ENCODE results near the gene ZKSCAN2. TPM values are rescaled to one million over a fixed set of nuclear protein-coding genes. Genes with fewer than 3 reads are reported as not detected.

ZKSCAN2 gene
- total RNA-seq, 1 donor = 7.3 TPM

DNA sequence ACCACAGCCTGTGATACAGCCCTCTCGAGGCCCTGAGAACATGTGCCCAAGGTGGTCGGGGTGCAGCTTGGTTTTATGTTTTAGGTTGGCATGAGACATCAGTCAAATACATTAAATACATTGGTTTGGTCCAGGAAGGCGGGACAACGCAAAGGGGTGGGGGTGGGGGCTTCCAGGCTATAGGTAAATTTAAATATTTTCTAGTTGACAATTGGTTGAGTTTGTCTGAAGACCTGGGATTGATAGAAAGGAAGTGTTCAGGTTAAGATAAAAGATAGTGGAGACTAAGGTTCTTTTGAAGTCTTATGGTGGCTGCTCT is 1.2 kb upstream of the ZKSCAN2 start:
- DNase-seq (ENCODE audit: low read depth) = no peak
- peak overlapping the region; percentile 77 for H3K4me3 ChIP-seq (ENCODE audit: low read depth, low read length)
- no peak for TF ChIP-seq CTCF (IDR thresholded peaks at IDR 0.05; ENCODE audit: insufficient read depth, low read length)

DNA sequence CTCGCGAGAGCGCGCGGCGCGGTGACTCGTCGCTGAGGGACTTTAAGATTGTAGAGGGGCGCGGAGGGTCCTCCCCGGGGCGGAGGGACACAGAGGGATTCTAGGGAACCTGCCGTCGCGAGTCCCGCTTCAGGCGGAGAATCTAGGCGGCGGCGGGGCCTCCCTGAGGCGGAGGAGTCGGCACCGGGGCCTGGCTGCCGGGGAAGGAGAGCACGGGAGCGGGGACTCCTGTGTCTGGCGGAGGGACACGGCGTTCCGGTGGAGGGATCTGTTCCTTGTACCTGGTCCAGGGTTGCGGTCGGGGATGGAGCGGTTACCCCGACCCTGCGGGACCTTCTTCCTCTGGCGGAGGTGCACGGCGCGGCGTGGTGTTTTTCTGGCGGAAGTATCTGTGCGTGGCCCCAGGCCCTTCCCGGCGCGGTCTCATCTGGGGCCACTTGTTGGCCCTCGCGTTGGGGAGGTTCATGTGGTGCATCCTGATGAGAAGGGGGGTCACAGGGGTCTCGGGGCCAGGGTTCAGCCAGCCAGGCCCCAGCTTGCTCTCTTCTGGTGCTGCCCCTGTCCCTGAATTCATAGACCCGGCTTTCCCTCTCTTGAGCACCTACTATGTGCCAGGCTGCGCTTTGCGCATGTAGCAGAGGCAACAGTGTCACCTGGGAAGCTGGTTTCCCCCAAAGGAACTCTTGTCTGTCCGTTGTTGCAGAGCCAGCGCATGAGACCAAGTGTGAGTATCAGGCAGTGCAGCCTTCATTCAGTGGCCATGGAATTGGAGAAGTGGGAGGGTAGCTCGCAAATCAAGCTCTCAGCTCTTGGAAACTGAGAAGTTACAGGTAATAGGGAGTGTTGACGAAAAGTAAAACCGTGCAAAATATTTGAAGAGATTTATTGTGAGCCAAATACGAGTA is 563 bp upstream of the ZKSCAN2 start:
- TF ChIP-seq CTCF (IDR thresholded peaks at IDR 0.05; ENCODE audit: insufficient read depth, low read length) = no peak

DNA sequence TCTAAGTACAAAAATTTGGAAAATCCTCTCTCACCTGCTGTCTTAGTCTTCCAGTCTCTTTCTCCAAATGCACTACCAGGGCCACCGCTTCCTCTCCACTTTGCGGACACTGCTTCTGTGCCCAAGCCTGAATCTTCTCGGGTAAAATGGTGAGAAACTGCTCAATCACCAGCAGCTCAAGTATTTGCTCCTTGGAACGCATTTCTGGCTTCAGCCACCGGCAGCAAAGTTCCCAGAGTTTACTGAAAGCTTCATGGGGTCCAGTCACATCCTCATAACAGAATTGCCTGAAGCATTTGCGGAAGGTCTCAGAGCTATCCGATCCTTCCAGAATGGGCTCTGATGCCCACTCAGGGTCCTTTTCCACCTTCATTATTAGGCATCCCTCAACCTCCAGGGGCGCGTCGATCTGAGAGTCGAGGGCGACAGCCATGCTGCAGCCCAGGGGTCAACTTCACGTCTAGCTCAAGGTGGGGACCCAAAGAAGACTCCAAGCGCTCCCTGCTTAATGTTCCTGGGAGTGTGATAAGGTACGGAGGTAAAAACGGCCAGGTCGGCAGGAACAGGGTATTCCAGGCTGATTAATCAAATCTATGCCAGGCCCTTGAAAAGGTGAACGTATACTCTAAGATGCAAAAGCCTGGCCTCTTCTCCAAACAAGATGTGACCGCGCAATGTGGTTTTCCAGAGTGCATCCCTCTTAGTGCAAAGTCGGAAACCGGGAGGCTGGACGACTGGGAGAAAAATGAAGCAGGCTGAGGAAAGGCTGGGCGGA is 763 bp downstream of the ZKSCAN2 start:
- peak; percentile 34 for TF ChIP-seq CTCF (IDR thresholded peaks at IDR 0.05; ENCODE audit: insufficient read depth, low read length)
- H3K4me3 ChIP-seq (ENCODE audit: low read depth, low read length) = peak overlapping the region; percentile 81
- DNase-seq (ENCODE audit: low read depth) = peak; percentile 16

More for the DNA sequence above, 563 bp upstream of the ZKSCAN2 start:
- peak; percentile 86 for DNase-seq (ENCODE audit: low read depth)
- peak overlapping the region; percentile 77 for H3K4me3 ChIP-seq (ENCODE audit: low read depth, low read length)

DNA sequence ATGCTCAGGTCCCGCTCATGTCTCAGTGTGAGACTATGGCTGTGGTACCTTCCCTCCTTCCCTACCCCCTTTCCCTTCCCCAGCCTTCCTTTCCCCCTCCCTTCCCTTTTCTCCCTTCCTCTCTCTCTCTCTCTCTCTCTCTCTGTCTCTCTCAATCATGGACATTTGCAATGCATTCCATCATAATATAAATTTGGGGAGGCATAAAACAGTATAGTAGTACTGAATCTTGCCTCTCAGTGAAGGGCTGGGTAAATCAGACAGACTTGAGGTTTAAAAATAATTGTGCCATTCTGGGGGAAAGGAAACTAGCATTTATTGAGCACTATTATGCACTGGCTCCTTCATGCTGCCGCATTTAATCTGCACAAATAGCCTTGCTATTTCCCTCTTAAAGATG is 4.3 kb downstream of the ZKSCAN2 start:
- TF ChIP-seq CTCF (IDR thresholded peaks at IDR 0.05; ENCODE audit: insufficient read depth, low read length) = no peak

DNA sequence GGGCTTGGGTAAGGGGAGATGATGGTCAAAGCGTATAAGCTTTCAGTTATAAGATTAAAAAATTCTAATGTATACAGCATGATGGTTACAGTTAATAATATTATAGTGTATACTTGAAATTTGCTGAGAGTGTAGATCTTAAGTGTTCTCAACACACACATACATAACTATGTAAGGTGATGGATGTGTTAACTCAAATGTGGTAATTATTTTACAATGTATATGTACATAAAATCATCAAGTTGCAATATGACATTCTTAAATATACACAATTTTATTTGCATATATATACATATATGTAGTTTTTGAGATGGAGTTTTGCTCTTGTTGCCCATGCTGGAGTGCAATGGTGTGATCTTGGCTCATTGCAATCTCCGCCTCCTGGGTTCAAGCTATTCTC is 7.2 kb downstream of the ZKSCAN2 start:
- TF ChIP-seq CTCF (IDR thresholded peaks at IDR 0.05; ENCODE audit: insufficient read depth, low read length) = no peak
- H3K4me3 ChIP-seq (ENCODE audit: low read depth, low read length) = no peak overlapping the region
- no peak for DNase-seq (ENCODE audit: low read depth)

More for the DNA sequence above, 4.3 kb downstream of the ZKSCAN2 start:
- H3K4me3 ChIP-seq (ENCODE audit: low read depth, low read length) = no peak overlapping the region
- DNase-seq (ENCODE audit: low read depth) = no peak

- TF ChIP-seq CTCF (IDR thresholded peaks at IDR 0.05; ENCODE audit: insufficient read depth, low read length) = no peak
- no peak overlapping the region for H3K4me3 ChIP-seq (ENCODE audit: low read depth, low read length)
- DNase-seq (ENCODE audit: low read depth) = no peak
Observed at GRCh38 chr16:25235991-25236390, 21.7 kb downstream of the ZKSCAN2 start.

Data from fibroblast of the aortic adventitia (primary cell).